ENCODE data around the gene SMAD3. TPM values are rescaled to one million over a fixed set of nuclear protein-coding genes. Genes with fewer than 3 reads are reported as not detected.

The SMAD3 gene
- total and polyA plus RNA-seq, 2 of the 8 experiments (the other 6 are each of a cell fraction or from before 2014, with no cell fraction given), result 10.1 to 12.4 TPM

- Histone ChIP-seq H4K8ac (ENCODE audit: extremely low read depth, insufficient read depth, low read length) (no peak overlapping the region), H2BK12ac (ENCODE audit: low read depth, low read length) (0 out of 2 replicates have a peak overlapping the region, but pooled peaks have one; percentile 12), H4K5ac (ENCODE audit: insufficient read length, low read depth, low read length) (no peak overlapping the region), H3K36me3 (ENCODE audit: control insufficient read depth in 2 of 4, insufficient read depth in 4 of 4, low read length in 3 of 4) (no peaks in the 10 kb centered on the region), H3K27me3 (replicated peaks in 1 of 4; ENCODE audit: control insufficient read depth in 3 of 4, extremely low read depth in 1 of 4, insufficient read depth in 3 of 4, low read length in 3 of 4) (no peaks in the 10 kb centered on the region), H3K18ac (ENCODE audit: extremely low read depth, low read length) (no peak overlapping the region), H3K56ac (replicated peaks; ENCODE audit: insufficient read length, low read depth, low read length) (no peak overlapping the region), H3K4me1 (replicated peaks in 1 of 4; ENCODE audit: control insufficient read depth in 3 of 4, insufficient read depth in 4 of 4, low read length in 3 of 4) (peaks cover 9 to 19% (median 16%) of the 10 kb centered on the region in 4 experiments), H3K4me3 (ENCODE audit: extremely low read depth in 1 of 4, insufficient read depth in 2 of 4, low read depth in 3 of 4, low read length in 4 of 4) (no peak overlapping the region), H3K79me1 (ENCODE audit: low read depth, low read length) (no peaks in the 10 kb centered on the region), H3K27ac (ENCODE audit: low read depth, low read length) (no peak overlapping the region), H2BK15ac (ENCODE audit: low read length) (no peak overlapping the region), H3K4me2 (ENCODE audit: insufficient read depth in 1 of 2, low read depth in 2 of 2, low read length in 2 of 2) (no peak overlapping the region), H3K9me3 (ENCODE audit: insufficient read depth in 2 of 2, low read depth in 1 of 2, low read length in 1 of 2) (no peaks in the 10 kb centered on the region), H2AK5ac (ENCODE audit: low read depth, low read length) (no peak overlapping the region), H3K9ac (replicated peaks in 1 of 4; ENCODE audit: extremely low read depth in 1 of 4, low read depth in 3 of 4, low read length in 3 of 4) (no peak overlapping the region), H2BK20ac (ENCODE audit: low read length) (no peak overlapping the region), H3K4ac (replicated peaks; ENCODE audit: insufficient read length, low read depth, low read length) (no peak overlapping the region), H2BK120ac (replicated peaks; ENCODE audit: low read depth, low read length) (no peak overlapping the region), H3K23me2 (ENCODE audit: low read depth, low read length) (no peaks in the 10 kb centered on the region; the same call in 1 of the 2 replicates), H3K79me2 (ENCODE audit: control insufficient read depth in 1 of 2, insufficient read depth in 2 of 2, low read length in 2 of 2) (no peaks in the 10 kb centered on the region), H4K91ac (replicated peaks; ENCODE audit: insufficient read length, low read length) (no peak overlapping the region), H2BK5ac (ENCODE audit: low read depth, low read length) (no peak overlapping the region), H3K14ac (ENCODE audit: insufficient read length) (no peak overlapping the region), H2AFZ (ENCODE audit: low read length) (no peak overlapping the region), H3K23ac (ENCODE audit: insufficient read length) (no peak overlapping the region), H4K20me1 (replicated peaks in 1 of 2; ENCODE audit: control insufficient read depth in 1 of 2, insufficient read depth in 2 of 2, low read length in 2 of 2) (no peaks in the 10 kb centered on the region)
- no peak for FAIRE-seq
- no peak for TF ChIP-seq SP2 (IDR thresholded peaks at IDR 0.05; ENCODE audit: low read length)
- WGBS, 2 experiments (ENCODE audit: extremely low coverage in 1 of 2, insufficient coverage in 1 of 2, insufficient read length in 1 of 2, insufficient replicate concordance in 2 of 2, low coverage in 1 of 2, low lambda C conversion rate in 2 of 2, missing lambda C conversion rate in 1 of 2), result 94% methylated on average over 7 of the region's 7 CpGs; no CpG with 5 or more reads in 1 of the 2 experiments
- CTCF ChIA-PET (ENCODE audit: partially characterized antibody), result interaction anchor here (1.1 to 1.8 kb wide), 7 partner anchors 12 to 120 kb away, joined by 3 to 7 read pairs (median 5); no protein-coding TSS in a partner anchor
- DNase-seq (ENCODE audit: low read depth in 1 of 2, low spot score in 2 of 2), result no peak
- POLR2A ChIA-PET (ENCODE audit: partially characterized antibody), result interaction anchor here (0.6 to 4.0 kb wide), 6 partner anchors 9 to 243 kb away, joined by 3 to 30 read pairs (median 6); partner anchors contain the start of gene SMAD3
Measured at GRCh38 chr15:67042551-67043142, 22.8 kb upstream of the SMAD3 start.

Measured in H1 (cell line).